Left ventricle myocardium superior (tissue), 1 donor: ENCODE data around the gene SND1. TPM values are rescaled to one million over a fixed set of nuclear protein-coding genes. Genes with fewer than 3 reads are reported as not detected.

Experiments used
- ATAC-seq: fragments of 200-7000 bp; cut with Tn5 transposase; one replicate; pipeline ENCODE4 v1.9.1; 2020; ENCODE audit warnings: mild to moderate bottlenecking, moderate library complexity
- DNase-seq: peaks from one replicate; pipeline ENCODE4 v3.0.0-alpha.2; 2020
- intact Hi-C: fragments of 100-400 bp; cut with micrococcal nuclease; formaldehyde crosslinking; loops from one replicate; pipeline ENCODE4 v1.11.0; 2022
- total RNA-seq: library from RNA; stranded (reverse); fragmentation: NEBNext Ultra II Directional; extraction: Animal tissue kit (Norgen Biotek cat#: 25700); gene quantifications from one replicate; pipeline ENCODE4 v1.2.1, GENCODE V29; 2021
- donor health status: DM: no; HTN: yes; CAD: no; lungs with severe emphysema.

The SND1 gene
- total RNA-seq, 1 donor from 2014 or later: 92.3 TPM

DNA sequence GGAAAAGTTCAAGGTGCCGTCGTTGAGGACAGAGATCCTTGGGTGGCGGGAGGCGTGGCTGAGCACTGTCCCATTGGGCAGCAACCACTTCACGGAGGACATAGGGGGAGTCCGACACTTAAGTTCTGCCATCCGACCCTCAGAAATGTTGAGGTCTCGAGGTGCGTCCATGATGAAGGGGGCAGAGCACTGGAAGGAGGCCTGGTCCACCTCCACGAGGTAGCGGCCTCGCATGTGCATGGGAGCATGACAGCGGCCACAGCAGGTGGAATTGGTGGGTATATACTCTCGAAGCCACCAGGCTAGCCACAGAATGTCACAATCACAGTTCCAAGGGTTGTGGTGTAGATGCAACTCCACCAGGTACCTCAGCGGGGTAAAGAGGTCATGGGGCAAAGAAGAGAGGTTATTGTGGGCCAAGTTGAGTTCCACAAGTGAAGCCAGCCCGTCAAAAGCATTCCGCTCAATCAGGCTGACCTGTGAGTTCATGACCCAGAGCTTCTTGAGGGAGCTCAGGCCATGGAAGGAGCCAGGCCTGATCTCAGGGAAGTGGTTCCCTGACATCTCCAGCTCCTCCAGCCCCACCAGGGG lies 377.5 kb downstream of the SND1 start:
- ATAC-seq: no peak
- intact Hi-C loops: no loop called here
- DNase-seq: no peak

DNA sequence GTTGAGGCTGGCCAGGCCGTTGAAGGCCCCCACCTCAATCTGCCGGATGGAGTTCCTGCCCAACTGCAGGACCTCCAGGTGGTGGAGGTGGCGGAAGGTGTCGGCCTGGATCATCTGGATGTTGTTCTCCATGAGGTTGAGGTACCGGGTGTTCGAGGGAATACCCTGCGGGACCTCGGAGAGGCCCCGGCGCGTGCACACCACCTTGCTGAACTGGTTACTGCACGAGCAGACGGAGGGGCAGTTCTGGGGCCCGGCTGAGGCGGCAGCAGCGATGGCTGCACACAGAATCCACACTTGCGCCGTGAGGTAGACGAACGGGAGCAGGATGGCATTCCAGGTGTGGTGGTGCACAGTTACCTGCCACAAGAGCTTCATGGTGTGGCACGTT lies 378.3 kb downstream of the SND1 start:
- DNase-seq (no peak), ATAC-seq (no peak)
- intact Hi-C loops: no loop called here

DNA sequence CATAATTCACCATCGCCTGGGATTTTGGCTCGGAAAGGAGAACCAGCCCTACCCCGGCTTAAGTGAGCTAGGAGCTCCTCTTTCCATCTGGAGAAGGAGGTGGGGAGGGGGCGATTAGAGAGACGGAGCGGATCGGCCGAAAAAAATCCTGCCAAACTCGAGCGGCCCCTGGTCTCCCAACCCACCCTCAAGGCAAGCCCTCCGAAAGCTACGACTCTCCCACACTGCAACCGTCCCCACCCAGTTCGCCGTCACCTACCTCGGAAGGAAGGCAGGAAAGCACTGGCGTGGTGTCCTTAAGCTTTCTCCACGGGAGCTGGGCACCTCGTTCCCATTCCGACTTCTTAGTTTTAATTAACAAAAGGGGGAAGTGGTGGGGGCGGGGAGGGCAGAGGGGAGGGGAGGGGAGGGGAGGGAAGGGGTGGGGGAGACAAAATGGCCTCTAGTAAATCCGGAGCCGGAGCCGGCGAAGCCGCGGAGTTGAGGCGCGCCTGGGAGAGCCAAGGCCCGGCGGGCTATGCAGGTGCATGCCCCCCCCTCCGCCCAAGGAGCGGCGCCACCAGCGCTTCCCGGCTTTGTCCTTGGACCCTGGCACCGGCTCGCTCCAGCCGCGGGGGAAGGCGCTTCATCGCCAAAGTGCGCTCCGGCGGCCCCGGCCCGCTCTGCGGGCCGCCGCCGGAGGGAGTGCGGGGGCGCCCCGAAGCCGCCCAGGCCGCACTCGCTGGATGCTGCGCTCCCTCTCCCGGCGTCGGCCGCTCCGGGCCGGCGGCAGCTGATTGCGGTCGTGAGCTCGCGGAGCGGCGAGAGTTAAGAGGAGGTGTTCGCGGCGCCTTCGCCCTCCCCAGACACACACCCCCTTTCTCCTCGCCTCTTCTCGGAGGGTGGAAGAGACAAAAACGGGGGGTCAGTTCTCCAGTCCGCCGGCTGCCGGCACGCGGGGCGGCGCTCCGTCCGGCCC lies 378.9 kb downstream of the SND1 start, which contains the start of gene LRRC4:
LRRC4 (minus strand) TSS at position 784 of the 958 bp plus-strand sequence. CDS start 797 bp downstream, outside the sequence.
- ATAC-seq: peak; percentile 58
- intact Hi-C loops: no loop called here
- peak; percentile 52 for DNase-seq

DNA sequence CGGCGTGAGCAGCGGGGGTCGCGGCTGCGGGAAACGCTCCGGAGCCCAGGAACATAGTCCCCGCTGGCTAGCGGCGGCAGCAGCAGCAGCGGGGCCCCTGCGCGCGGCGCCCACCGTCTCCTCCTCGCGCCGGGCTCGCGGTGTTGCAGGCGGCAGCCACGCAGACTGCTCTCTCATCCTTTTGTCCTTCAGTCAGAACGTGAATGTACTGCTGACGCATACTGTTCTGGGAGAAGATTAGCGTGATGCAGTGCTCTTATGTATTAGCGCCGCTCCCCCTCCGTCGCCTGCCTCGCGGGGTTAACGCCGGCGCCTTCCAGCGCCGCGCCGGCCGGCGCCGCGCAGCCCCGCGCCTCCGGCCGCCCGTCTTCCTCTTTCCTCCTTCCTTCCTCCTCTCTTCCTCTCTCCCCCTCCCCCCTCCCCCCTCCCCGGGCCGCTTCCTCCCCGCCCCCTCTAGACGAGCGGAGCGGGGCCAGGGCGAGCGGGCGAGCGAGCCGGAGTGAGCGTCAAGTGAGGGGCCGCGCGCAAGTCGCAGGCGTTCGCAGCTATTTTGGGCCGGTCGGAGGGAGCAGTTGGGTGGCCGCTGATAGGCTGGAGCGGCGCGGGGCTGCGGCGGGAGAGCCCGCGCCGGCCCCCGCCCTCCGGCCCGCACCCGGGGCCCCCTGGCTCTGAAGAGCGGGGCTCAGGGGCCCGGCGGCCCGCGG lies 380.1 kb downstream of the SND1 start:
- peak; percentile 64 for DNase-seq
- peak; percentile 74 for ATAC-seq
- intact Hi-C loops: no loop called here

DNA sequence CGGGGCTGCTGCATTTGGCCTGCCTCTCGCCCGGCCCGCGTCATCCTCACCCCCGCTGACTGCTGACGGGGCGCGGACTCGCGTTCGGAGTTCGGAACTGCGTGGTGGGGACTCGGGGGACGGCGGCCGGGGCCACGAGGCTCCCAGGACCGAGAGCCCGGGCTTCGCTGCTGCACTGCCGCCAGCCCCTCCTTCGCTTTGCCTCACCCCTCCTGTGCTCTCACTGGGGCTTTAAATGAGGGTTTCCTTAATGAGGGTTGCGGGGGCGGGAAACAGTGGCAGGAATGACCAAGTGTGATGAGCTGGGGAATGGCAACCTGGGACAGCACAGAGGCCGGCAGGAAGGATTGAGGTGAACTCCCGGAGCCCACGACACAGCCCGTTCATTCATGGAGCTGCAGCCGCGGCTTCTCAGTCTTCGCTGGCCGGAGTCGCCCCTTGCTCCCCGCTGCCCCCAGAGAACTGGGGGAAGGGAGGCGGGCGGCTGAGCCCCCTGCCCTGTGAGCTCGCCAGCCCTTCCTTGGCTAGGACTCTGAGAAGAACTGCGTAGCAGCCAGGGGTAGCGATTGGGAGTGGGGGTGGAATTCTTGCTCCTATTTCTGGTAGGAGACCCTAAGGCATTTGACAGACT lies 380.7 kb downstream of the SND1 start:
- intact Hi-C loops: no loop called here
- no peak for ATAC-seq
- no peak for DNase-seq

DNA sequence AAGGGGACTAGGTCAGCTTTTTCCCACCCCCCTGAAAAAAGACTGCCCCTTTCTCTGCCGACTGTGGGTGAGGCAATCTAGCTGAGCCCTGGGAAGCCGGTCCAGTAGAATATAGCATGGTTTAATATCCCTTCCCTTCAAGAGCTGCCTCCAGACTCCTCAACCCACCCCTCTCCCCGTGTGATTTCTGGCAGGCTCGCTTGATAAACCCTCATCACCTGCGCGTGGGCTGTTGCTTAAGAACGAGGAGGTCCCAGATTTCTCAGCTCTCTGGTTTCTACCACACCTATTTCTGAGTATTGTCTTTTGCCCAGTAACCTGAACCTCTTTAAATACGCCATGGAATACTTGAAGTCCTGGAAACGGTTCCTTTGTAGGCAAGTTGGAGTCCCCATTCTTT lies 381.3 kb downstream of the SND1 start:
- ATAC-seq (no peak), DNase-seq (no peak)
- intact Hi-C loops: no loop called here

DNA sequence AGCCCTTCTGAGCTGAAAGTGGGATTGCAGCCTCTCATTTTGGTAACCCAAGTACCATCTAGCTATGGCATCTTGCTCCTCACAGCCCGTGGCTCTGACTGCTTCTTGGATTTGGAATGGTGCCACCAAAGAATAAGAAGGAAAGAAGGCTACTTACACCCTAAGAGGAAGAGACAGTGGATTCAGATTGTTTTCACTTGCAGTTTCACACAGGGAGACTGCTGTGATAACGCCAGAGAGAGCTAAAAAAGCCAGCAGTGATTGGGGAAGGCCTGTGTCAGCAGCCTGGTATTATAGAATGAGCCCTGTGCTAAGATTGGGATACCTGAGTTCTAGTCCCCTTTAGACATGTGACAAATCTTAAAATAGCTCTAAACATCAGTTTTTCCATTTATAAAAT lies 382.8 kb downstream of the SND1 start:
- DNase-seq (no peak), ATAC-seq (no peak)
- intact Hi-C loops: no loop called here

DNA sequence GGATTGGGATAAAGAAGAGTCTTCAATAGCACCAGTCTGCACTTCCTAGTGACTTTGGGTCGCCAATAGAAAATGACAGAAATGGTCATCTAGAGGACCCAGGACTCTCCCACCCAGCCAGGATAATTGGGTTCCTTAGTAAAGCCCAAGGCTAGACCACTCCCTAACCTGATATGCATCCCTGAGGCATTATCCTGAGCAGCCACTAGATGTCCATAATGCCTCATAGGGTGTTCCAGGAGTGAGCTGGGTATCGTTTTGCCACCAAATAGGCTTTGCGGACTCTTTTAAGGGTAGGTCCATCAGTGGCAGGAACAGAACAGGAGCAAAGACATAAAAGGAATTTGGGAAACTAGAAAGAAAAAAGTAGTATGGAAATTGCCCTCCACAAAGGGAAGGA lies 383.7 kb downstream of the SND1 start:
- DNase-seq (no peak), ATAC-seq (no peak)
- intact Hi-C loops: no loop called here

DNA sequence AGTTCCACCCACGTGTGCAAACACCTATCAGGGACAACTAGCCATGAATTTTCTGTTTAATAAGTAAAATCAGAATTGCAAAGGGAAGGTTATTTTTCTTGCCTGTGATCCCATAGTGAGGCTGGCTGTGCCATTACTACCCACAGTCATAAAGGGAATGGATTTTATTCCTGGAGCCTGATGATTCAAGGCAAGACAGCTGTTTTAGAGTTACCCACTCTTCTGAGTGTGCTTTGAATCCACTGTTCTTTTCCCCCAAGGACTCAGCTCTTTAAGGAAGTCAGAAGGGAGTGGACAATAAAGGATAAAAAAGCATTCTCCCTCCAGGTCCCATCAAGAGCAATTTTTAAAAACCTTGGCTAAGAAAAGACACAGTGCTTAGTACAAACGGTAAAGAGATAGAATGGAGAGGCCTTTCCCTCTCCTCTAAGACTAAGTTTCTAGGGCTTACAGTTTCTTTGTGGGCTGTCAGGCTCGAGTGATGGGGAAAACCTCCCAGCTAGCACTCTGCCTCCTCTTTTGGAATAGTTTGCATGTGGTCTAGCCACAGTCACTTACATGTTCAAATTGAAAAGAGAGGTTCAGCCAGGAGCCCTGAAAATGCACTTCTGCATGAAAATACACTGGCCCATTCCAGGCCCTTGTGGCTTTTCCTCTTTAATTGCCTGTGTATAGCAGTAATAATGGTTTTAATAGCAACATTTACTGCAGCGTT lies 384.4 kb downstream of the SND1 start:
- DNase-seq: no peak
- intact Hi-C loops: no loop called here
- ATAC-seq: no peak

DNA sequence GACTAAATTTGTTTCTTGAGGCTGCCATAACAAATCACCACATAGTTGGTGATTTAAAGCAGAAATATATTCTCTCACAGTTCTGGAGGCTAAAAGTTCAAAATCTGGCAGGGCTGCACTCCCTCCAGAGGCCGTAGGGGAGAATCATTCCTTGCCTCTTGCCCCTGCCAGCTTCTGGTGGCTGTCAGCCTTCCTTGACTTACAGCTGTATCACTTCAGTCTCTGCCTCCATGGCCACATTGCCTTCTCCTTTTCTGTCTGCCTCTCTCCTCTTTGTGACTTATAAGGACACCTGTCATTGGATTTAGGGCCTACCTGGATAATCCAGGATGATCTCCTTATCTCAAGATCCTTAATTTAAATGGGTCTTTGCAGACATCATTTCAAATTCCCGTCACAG lies 385.1 kb downstream of the SND1 start:
- DNase-seq (no peak), ATAC-seq (no peak)
- intact Hi-C loops: no loop called here

DNA sequence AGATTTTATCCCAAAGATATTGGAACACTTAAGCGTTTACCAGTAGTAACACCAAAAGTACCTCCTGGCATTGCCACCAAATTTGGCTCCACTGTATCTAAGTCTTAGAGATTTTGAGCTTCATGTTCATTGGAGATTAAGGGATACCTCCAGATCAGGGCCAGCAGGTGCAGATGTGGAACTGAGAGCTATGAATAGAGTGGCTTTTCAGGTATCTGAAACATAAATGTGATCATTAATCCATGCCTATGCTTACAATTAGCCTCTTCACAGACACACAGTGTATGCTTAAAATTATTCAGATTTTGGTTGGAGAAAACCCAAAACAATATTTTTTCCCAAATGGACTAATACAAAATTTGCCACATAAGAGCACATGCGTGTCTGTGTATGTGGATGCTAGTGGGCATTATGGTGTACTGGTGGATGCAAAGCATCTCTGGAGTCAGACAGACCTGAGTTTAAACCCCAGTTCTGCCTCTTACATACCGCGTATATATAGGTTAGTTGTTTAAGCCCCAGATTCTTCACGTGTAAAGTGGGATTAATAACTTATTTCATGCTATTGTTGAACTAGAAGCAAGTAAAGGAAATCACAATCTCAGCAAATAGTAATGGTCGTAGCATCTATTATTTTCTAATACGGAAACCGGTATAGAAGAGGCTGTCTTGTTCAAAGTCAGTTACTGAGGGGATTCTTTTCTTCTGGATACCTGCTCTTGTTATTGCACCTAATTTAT lies 386.1 kb downstream of the SND1 start:
- ATAC-seq: no peak
- DNase-seq: no peak
- intact Hi-C loops: no loop called here

DNA sequence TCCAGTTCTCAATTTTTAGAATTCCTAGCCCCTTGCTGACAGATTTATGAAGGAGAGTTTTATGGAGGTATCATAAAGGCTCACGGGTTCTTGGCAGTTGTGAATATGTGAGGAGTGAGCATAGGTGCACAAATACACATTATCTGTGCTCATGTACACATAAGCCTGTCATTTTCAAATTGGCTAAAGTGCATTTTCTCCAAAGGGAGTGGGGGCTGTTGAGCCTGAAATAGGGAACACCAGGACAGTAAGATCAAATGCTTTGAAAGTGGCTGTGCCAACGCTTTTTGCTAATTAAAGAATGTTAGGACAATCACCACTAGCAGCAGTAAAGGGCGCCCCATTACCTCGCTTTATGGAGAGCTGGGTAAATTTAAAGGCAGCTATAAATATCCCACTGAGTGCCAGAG lies 387.6 kb downstream of the SND1 start:
- intact Hi-C loops: no loop called here
- ATAC-seq (no peak), DNase-seq (no peak)

DNA sequence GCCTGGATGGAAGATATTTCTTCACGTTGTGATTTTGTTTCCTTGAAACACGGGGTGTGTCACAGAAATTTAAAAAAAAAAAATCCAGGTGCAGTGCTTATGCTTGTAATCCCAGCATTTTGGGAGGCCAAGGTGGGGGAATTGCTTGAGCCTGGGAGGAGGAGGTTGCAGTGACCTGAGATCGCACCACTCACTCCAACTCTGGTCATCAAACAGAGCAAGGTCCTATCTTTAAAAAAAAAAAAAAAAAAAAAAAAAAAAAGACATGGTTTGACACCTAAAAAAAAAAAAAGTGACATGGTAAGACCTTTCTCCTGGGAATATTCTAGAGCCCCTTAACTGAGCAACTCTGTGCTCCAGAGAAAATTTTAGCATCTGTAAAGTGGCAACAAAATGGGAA lies 388.2 kb downstream of the SND1 start:
- DNase-seq (no peak), ATAC-seq (no peak)
- intact Hi-C loops: no loop called here

DNA sequence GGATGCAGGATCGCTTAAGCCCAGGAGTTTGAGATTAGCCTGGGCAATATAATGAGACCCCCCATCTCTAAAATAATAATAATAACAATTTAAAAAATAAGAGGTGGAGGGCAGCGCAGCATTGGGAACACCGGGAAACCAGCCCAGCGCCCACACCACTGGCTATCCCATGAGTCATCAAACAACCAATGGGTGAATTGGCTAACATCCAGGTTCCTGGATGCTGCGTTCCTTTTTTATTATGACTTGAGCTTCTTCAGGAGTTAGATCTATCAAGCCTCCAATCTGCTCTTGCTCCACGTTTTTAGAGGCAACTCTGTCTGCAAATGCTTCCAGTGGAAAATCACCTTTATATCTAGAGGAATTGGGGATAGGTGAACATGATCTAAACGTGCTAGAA lies 389.2 kb downstream of the SND1 start:
- no peak for DNase-seq
- intact Hi-C loops: no loop called here
- no peak for ATAC-seq

DNA sequence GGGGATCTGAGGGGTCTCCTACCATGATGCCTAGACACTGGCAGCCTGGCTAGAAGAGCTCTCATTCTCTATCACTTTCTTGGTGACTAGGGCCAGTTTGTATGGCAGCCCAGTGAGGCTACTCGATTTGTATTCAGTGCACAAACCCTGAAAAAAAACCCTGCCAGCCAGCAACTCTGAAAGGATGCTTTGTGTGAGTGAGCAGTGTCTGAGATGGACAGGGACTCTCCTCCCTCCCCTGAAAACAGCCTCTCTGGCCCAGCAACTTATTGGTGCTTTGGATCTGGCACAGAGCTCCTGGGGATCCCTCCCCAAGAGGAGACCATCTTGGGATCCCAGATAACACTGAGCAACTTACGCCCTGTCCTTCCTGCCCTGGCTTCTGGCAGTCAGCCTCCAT lies 390.0 kb downstream of the SND1 start:
- ATAC-seq (no peak), DNase-seq (no peak)
- intact Hi-C loops: no loop called here

DNA sequence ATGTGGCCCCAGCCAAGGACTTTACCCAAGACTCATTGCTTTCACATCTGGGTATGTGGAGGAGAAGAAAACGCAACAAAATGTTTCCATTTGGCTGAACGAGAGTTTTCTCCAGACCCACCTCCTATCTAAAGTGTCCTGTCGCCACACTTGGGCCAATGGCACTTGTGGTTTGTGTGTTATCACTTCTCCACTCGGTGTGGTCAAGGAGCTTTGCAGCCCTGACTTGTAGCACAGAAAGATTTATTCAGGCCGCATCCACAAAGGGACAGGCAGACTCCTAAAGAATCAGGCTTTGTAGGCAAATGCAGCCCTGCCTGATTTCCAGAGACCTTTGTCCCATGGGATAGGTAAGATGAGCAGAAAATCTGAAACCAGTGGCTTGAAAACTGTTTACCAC lies 392.1 kb downstream of the SND1 start:
- no peak for DNase-seq
- no peak for ATAC-seq
- intact Hi-C loops: no loop called here

DNA sequence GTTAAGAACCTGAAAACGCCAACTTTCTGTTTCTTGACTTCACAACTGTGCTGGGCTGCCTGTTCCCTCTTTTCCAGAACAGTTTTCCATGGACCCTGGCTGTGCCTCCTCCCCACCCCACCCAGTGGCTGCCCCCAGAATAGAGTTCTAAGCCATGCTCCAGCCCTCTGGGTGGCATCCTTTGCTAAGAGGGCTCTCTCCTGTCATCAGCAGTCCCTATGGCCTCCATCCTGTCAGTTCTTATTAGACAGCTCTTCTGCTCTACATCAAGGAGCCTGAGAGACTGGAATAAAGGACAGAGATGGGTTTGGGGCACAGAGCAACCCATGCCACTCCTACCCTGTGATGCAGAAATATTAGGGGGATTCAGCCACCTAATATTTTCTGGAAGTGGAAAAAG lies 393.2 kb downstream of the SND1 start:
- DNase-seq: no peak
- ATAC-seq: no peak
- intact Hi-C loops: no loop called here

DNA sequence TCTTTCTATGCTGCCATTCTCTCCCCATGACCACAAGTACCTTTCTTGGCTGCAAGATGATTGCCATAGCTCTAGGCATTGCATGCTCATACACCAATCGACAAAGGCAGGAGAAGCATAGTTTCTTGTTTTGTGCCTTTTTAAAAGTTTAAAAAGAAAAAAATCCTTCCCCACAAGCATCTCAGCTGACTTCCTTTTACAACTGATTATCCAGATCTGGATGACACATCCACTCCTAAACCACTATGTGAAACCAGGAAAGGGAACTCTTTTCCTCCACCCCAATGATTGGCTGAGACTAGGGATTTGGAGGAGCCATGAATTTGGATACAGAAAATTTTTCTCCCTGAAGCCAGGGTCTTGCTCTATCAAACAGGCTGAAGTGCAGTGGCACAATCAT lies 393.8 kb downstream of the SND1 start:
- DNase-seq (no peak), ATAC-seq (no peak)
- intact Hi-C loops: no loop called here

DNA sequence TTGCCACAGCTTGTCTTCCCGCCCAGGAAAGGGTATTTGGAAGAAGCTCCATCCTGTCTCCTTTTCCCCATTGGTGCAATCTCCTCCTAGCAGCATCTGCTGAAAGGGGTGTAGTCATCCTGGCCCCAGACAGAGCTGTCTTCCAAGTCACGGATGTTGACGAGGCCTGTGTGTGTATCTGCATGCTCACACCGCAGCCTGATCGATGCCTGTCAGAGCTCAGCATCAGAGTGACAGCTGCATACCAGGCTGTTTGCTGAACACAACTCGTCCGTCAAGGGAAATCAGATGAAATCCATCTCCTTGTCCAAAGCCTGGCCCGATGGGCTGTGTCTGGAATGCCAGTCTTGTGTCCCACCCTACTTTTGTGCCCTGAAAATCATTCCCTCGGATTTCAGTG lies 400.4 kb downstream of the SND1 start:
- DNase-seq (no peak), ATAC-seq (no peak)
- intact Hi-C loops: no loop called here
